Psoas muscle (tissue), 8 donors: ENCODE measurements around the gene PHLDA1. TPM values are rescaled to one million over a fixed set of nuclear protein-coding genes. Genes with fewer than 3 reads are reported as not detected.
"Not testable (repeated sequence)": the region's sequence is repeated elsewhere in the genome, so short reads cannot be mapped to it uniquely, and the experiment has no call there.

Experiments
- ATAC-seq, 4 donors: fragments of 200-7000 bp; cut with Tn5 transposase; one replicate each; pipeline ENCODE4 v1.9.1; 2020; ENCODE audit warnings: moderate library complexity in 3 of 4, mild to moderate bottlenecking in 2 of 4
- DNase-seq, 2 donors: peaks; one replicate each; pipeline ENCODE4 v3.0.0-alpha.2; 2020
- H3K27ac ChIP-seq: fragments of 200-600 bp; one replicate; pipeline ENCODE4 v1.8.0; 2022
- H3K27me3 ChIP-seq, 3 donors: fragments of 200-600 bp in 1 of 3; one replicate each; pipeline versions ENCODE4 v1.6.1 to v1.8.0; 2013 to 2022; ENCODE audit warnings: low read length in 2 of 3, mild to moderate bottlenecking in 2 of 3, moderate library complexity in 1 of 3; ENCODE audit not compliant: insufficient read depth in 3 of 3
- H3K36me3 ChIP-seq, 2 donors: fragments of 200-600 bp in 1 of 2; one replicate each; pipeline versions ENCODE4 v1.6.1 to v1.8.0; 2013 to 2022; ENCODE audit warnings: low read depth in 1 of 2, mild to moderate bottlenecking in 1 of 2, moderate library complexity in 1 of 2; ENCODE audit not compliant: insufficient read depth in 1 of 2
- H3K4me1 ChIP-seq: fragments of 200-600 bp; one replicate; pipeline ENCODE4 v1.8.0; 2022
- H3K4me3 ChIP-seq: fragments of 200-600 bp; one replicate; pipeline ENCODE4 v1.8.0; 2022; ENCODE audit warnings: mild to moderate bottlenecking
- H3K9me3 ChIP-seq: fragments of 200-600 bp; one replicate; pipeline ENCODE4 v1.8.0; 2022
- CTCF ChIP-seq: fragments of 200-600 bp; IDR thresholded peaks from one replicate; pipeline ENCODE4 v1.8.0; 2022; ENCODE audit warnings: antibody characterized with exemption
- WGBS, 3 donors: extraction: QIAGEN DNeasy Blood & Tissue Kit; methylation state at CpG; one replicate each; pipeline versions ENCODE4 v1.1.6 to v1.1.7; 2013; 5-methylcytosine and 5-hydroxymethylcytosine counted together
- intact Hi-C, 2 donors: fragments of 100-400 bp; cut with DNase I; formaldehyde crosslinking; loops; one replicate each; pipeline versions ENCODE4 v1.11.0 to v1.14.2; 2022
- polyA plus RNA-seq, 3 donors: library from polyadenylated mRNA; stranded (reverse); fragments of 200-250 nt; gene quantifications; one replicate each; pipeline ENCODE4 v1.2.3, GENCODE V29; 2013
- total RNA-seq, 4 donors: library from RNA; stranded (reverse); fragmentation: NEBNext Ultra II Directional in 2 of 4; extraction: Animal tissue kit (Norgen Biotek cat#: 25700) in 2 of 4; gene quantifications; one replicate each; pipeline versions ENCODE4 v1.2.1 to v1.2.4, GENCODE V29; 2021 to 2023
- donor health status: healthy with polysubstance abuse.
- donor health status: DM: no; HTN: no; CAD: no; lungs with moderate emphysema.
- donor health status: Bipolar disorder and iron deficiency.
- donor health status: healthy.
- donor health status: DM: yes; HTN: yes; CAD: no.
- donor health status: DM: no; HTN: no; CAD: no.
- donor health status: DM: no; HTN: no; CAD: no.
- donor health status: DM: yes; HTN: yes; CAD: no.

Gene PHLDA1
- total and polyA plus RNA-seq, 7 donors, result 0.73 to 35.6 (median 3.5) TPM

- no peak overlapping the region for H3K27ac ChIP-seq
- no peaks in the 10 kb centered on the region for H3K27me3 ChIP-seq
- H3K9me3 ChIP-seq, result no peaks in the 10 kb centered on the region
- TF ChIP-seq CTCF, result no peak
- no peaks in the 10 kb centered on the region for H3K36me3 ChIP-seq
- no peak for DNase-seq
- 49 to 59% (median 55%) methylated on average over 9 of the region's 9 CpGs for WGBS, 3 donors
- intact Hi-C loops, result no loop called here
- no peak for ATAC-seq
- no peak overlapping the region for H3K4me3 ChIP-seq
- no peaks in the 10 kb centered on the region for H3K4me1 ChIP-seq
These were observed 45.4 kb downstream of the PHLDA1 start for GRCh38 chr12:75986001-75986746.

GRCh38 chr12:75985566-75985965 is 46.0 kb downstream of the PHLDA1 start:
- TF ChIP-seq CTCF, result no peak
- DNase-seq (no peak), ATAC-seq (no peak)
- WGBS, 3 donors, result 82 to 86% (median 82%) methylated on average over 5 of the region's 5 CpGs
- intact Hi-C loops, result no loop called here
- Histone ChIP-seq H3K4me3 (no peak overlapping the region), H3K36me3 (no peaks in the 10 kb centered on the region), H3K27me3 (no peaks in the 10 kb centered on the region), H3K27ac (no peak overlapping the region), H3K4me1 (no peaks in the 10 kb centered on the region), H3K9me3 (no peaks in the 10 kb centered on the region)

- no peak overlapping the region for H3K27ac ChIP-seq
- H3K27me3 ChIP-seq, result no peaks in the 10 kb centered on the region
- ATAC-seq (no peak), DNase-seq (no peak)
- intact Hi-C loops, result no loop called here
- H3K9me3 ChIP-seq, result no peaks in the 10 kb centered on the region
- no peaks in the 10 kb centered on the region for H3K36me3 ChIP-seq
- WGBS, 3 donors, result 90 to 92% (median 91%) methylated on average over 7 of the region's 7 CpGs
- H3K4me1 ChIP-seq, result no peaks in the 10 kb centered on the region
- H3K4me3 ChIP-seq, result no peak overlapping the region
- no peak for TF ChIP-seq CTCF
These were observed 46.9 kb downstream of the PHLDA1 start for GRCh38 chr12:75984577-75985182.

- H3K27ac ChIP-seq, H3K4me3 ChIP-seq, H3K36me3 ChIP-seq, intact Hi-C loops, H3K4me1 ChIP-seq, ATAC-seq, H3K27me3 ChIP-seq, H3K9me3 ChIP-seq, DNase-seq: not testable (repeated sequence)
- 98 to 99% (median 98%) methylated on average over 4 of the region's 4 CpGs for WGBS, 3 donors
These were observed 47.7 kb downstream of the PHLDA1 start for GRCh38 chr12:75983851-75984250.

- DNase-seq (no peak), ATAC-seq (peak in 1 of 4 donors; percentile 54)
- Histone ChIP-seq H3K36me3 (no peaks in the 10 kb centered on the region), H3K4me3 (peak overlapping the region; percentile 21), H3K9me3 (no peaks in the 10 kb centered on the region), H3K27me3 (no peaks in the 10 kb centered on the region), H3K4me1 (peaks cover 1% of the 10 kb centered on the region), H3K27ac (no peak overlapping the region)
- TF ChIP-seq CTCF, result no peak
- 28 to 42% (median 32%) methylated on average over 5 of the region's 5 CpGs for WGBS, 3 donors
- intact Hi-C loops, result no loop called here
These were observed 48.5 kb downstream of the PHLDA1 start for GRCh38 chr12:75982979-75983660.
